IMR-90 (cell line): ENCODE data around the gene TMEM179. TPM values are rescaled to one million over a fixed set of nuclear protein-coding genes. Genes with fewer than 3 reads are reported as not detected.

Source experiments
- ATAC-seq: fragments of 200-7000 bp; cut with Tn5 transposase; 2 replicates; pipeline ENCODE4 v1.9.1; 2020; ENCODE audit warnings: low read depth, mild to moderate bottlenecking, moderate library complexity
- BruUV-seq: library from RNA; stranded (reverse); fragments of 400-500 nt; replicated peaks from 2 replicates; lab custom pipeline; 2021; lab: Mats Ljungman, UMichigan
- CTCF ChIA-PET: fragments of 300-600 bp; formaldehyde crosslinking; extraction: SDS; loops from one replicate; lab custom pipeline; 2021; ENCODE audit warnings: antibody characterized with exemption; lab: Yijun Ruan, JAX
- POLR2A ChIA-PET: fragments of 300-600 bp; sonication (Branson Sonifier 250); formaldehyde crosslinking; loops from one replicate; lab custom pipeline; 2022; ENCODE audit warnings: antibody characterized with exemption; ENCODE audit not compliant: unreplicated experiment; lab: Charles Lee
- DNase-seq: peaks from one replicate; pipeline ENCODE4 v3.0.0; 2013
- H2AFZ ChIP-seq: replicated peaks from 2 replicates; pipeline ENCODE3; 2013; ENCODE audit warnings: low read length, mild to moderate bottlenecking; ENCODE audit not compliant: poor library complexity
- H2AK5ac ChIP-seq: 2 replicates; pipeline ENCODE4 v1.6.1; 2013; ENCODE audit warnings: low read depth, low read length, inconsistent platforms
- H2AK9ac ChIP-seq: replicated peaks from 2 replicates; pipeline ENCODE3; 2013; ENCODE audit warnings: mild to moderate bottlenecking, low read depth, low read length, moderate library complexity; ENCODE audit not compliant: poor library complexity
- H2BK120ac ChIP-seq: 2 replicates; pipeline ENCODE4 v1.6.1; 2013; ENCODE audit warnings: low read depth, low read length, inconsistent platforms
- H2BK15ac ChIP-seq: 3 replicates; pipeline ENCODE4 v1.6.1; 2013; ENCODE audit warnings: low read depth, low read length, inconsistent platforms
- H2BK20ac ChIP-seq: 2 replicates; pipeline ENCODE4 v1.6.1; 2013; ENCODE audit warnings: low read depth, mild to moderate bottlenecking, inconsistent platforms, low read length, moderate library complexity
- H2BK5ac ChIP-seq: 2 replicates; pipeline ENCODE4 v1.6.1; 2013; ENCODE audit warnings: mild to moderate bottlenecking, low read depth, low read length, inconsistent platforms; ENCODE audit not compliant: poor library complexity, severe bottlenecking
- H3K14ac ChIP-seq: replicated peaks from 2 replicates; pipeline ENCODE4 v1.6.1; 2013; ENCODE audit warnings: low read depth, low read length, inconsistent platforms
- H3K18ac ChIP-seq: 2 replicates; pipeline ENCODE4 v1.6.1; 2013; ENCODE audit warnings: low read depth, low read length, control low read depth
- H3K23ac ChIP-seq: 2 replicates; pipeline ENCODE4 v1.6.1; 2013; ENCODE audit warnings: low read depth, low read length, inconsistent platforms
- H3K27ac ChIP-seq: 2 replicates; pipeline ENCODE4 v1.5.1; 2013; ENCODE audit warnings: mild to moderate bottlenecking, control low read depth, low read length; ENCODE audit not compliant: insufficient read depth
- H3K27me3 ChIP-seq: 2 replicates; pipeline ENCODE4 v1.6.1; 2013; ENCODE audit warnings: low read length; ENCODE audit not compliant: control insufficient read depth, insufficient read depth
- H3K36me3 ChIP-seq: 2 replicates; pipeline ENCODE4 v1.6.1; 2013; ENCODE audit warnings: low read length, mixed read lengths; ENCODE audit not compliant: control insufficient read depth, insufficient read depth
- H3K4ac ChIP-seq: 2 replicates; pipeline ENCODE4 v1.6.1; 2013; ENCODE audit warnings: low read depth, low read length, inconsistent platforms
- H3K4me1 ChIP-seq: 2 replicates; pipeline ENCODE4 v1.6.1; 2013; ENCODE audit warnings: low read length, mixed read lengths; ENCODE audit not compliant: control insufficient read depth, insufficient read depth
- H3K4me2 ChIP-seq: 2 replicates; pipeline ENCODE4 v1.6.1; 2013; ENCODE audit warnings: low read depth, mild to moderate bottlenecking, control low read depth, low read length, moderate library complexity
- H3K4me3 ChIP-seq: 2 replicates; pipeline ENCODE4 v1.5.1; 2013; ENCODE audit warnings: low read depth, mild to moderate bottlenecking, control low read depth, low read length, moderate library complexity; ENCODE audit not compliant: insufficient read depth
- H3K56ac ChIP-seq: 2 replicates; pipeline ENCODE4 v1.6.1; 2013; ENCODE audit warnings: low read length, inconsistent platforms; ENCODE audit not compliant: insufficient read depth; ENCODE audit errors: extremely low read depth
- H3K79me1 ChIP-seq, 2 experiments: 2 replicates each; pipeline ENCODE4 v1.6.1; 2013; ENCODE audit warnings: low read length in 2 of 2, inconsistent platforms in 1 of 2, low read depth in 1 of 2
- H3K9ac ChIP-seq: 2 replicates; pipeline ENCODE4 v1.6.1; 2013; ENCODE audit warnings: low read depth, low read length, control low read depth
- H3K9me1 ChIP-seq: 2 replicates; pipeline ENCODE4 v1.6.1; 2013; ENCODE audit warnings: low read length, inconsistent platforms; ENCODE audit not compliant: insufficient read depth
- H3K9me3 ChIP-seq: 2 replicates; pipeline ENCODE4 v1.6.1; 2013; ENCODE audit warnings: low read length; ENCODE audit not compliant: control insufficient read depth, insufficient read depth
- H4K20me1 ChIP-seq: 2 replicates; pipeline ENCODE4 v1.6.1; 2013; ENCODE audit warnings: low read length, inconsistent platforms; ENCODE audit not compliant: insufficient read depth
- H4K5ac ChIP-seq: 2 replicates; pipeline ENCODE4 v1.6.1; 2013; ENCODE audit warnings: mild to moderate bottlenecking, low read depth, low read length, control low read depth
- H4K8ac ChIP-seq, 2 experiments: 2 replicates each; pipeline ENCODE4 v1.6.1; 2013; ENCODE audit warnings: low read depth in 2 of 2, low read length in 2 of 2, control low read depth in 1 of 2, inconsistent platforms in 1 of 2
- H4K91ac ChIP-seq: 2 replicates; pipeline ENCODE4 v1.6.1; 2013; ENCODE audit warnings: low read depth, low read length, inconsistent platforms; ENCODE audit not compliant: insufficient read depth
- BHLHE40 ChIP-seq: fragments of 150-350 bp; IDR thresholded peaks from 2 replicates; pipeline ENCODE4 v1.6.1; 2016; ENCODE audit warnings: mild to moderate bottlenecking, low read depth, low read length
- CTCF ChIP-seq: conservative IDR thresholded peaks from 2 replicates; pipeline ENCODE4 v1.5.1; 2012; ENCODE audit warnings: mild to moderate bottlenecking, low read depth, low read length, improper control_type of control experiment
- WGBS, 2 experiments: methylation state at CpG; one replicate each; pipeline versions ENCODE4 v1.1.5 to v1.1.7; 2013; ENCODE audit warnings: missing lambda C conversion rate in 2 of 2; ENCODE audit not compliant: insufficient read length in 1 of 2; ENCODE audit errors: extremely low coverage in 2 of 2; 5-methylcytosine and 5-hydroxymethylcytosine counted together
- dilution Hi-C: fragments of 300-500 bp; cut with HindIII; formaldehyde crosslinking; loops from one replicate; pipeline ENCODE4 v1.14.3; 2018; ENCODE audit warnings: low sequenced_read_pairs; ENCODE audit not compliant: unreplicated experiment
- in situ Hi-C: fragments of 300-500 bp; cut with MboI; formaldehyde crosslinking; loops from 3 replicates; pipeline ENCODE4 v1.14.3; 2019; ENCODE audit warnings: low sequenced_read_pairs, inconsistent platforms, mixed read lengths
- intact Hi-C: fragments of 100-400 bp; cut with micrococcal nuclease; formaldehyde crosslinking; loops from 2 replicates; pipeline ENCODE4 v1.10.0; 2022
- polyA plus RNA-seq, 3 experiments: library from polyadenylated mRNA; depleted of rRNA; stranded (reverse); fragments of >200 nt; gene quantifications; 2 replicates each; pipeline ENCODE4 v1.2.3, GENCODE V29; 2012; ENCODE audit warnings: low replicate concordance in 1 of 3
- total RNA-seq: library from RNA; depleted of rRNA; stranded (reverse); fragments of >200 nt; gene quantifications from 2 replicates; pipeline ENCODE4 v1.2.3, GENCODE V29; 2012

TMEM179 gene
- total and polyA plus RNA-seq, 2 of the 4 experiments (the other 2 are of a cell fraction), result not detected

GRCh38 chr14:104600805-104601204, 3.8 kb downstream of the TMEM179 start:
- Histone ChIP-seq H4K91ac (no peak overlapping the region), H3K79me1 (no peaks in the 10 kb centered on the region), H3K4me2 (no peak overlapping the region), H3K9me3 (no peaks in the 10 kb centered on the region), H2BK20ac (no peak overlapping the region), H3K23ac (no peak overlapping the region), H2BK15ac (no peak overlapping the region), H2AK9ac (no peak overlapping the region), H2AFZ (no peak overlapping the region), H3K4me3 (no peak overlapping the region), H3K4ac (no peak overlapping the region), H3K27ac (no peak overlapping the region), H3K9me1 (no peaks in the 10 kb centered on the region), H4K5ac (no peak overlapping the region), H3K56ac (no peak overlapping the region), H3K27me3 (peaks cover 19% of the 10 kb centered on the region), H4K20me1 (no peaks in the 10 kb centered on the region), H2AK5ac (no peak overlapping the region), H3K36me3 (no peaks in the 10 kb centered on the region), H4K8ac (no peak overlapping the region), H3K9ac (no peak overlapping the region), H3K18ac (no peak overlapping the region), H3K14ac (no peak overlapping the region), H2BK120ac (no peak overlapping the region), H2BK5ac (no peak overlapping the region), H3K4me1 (no peaks in the 10 kb centered on the region)
- no TSS peak for BruUV-seq
- in situ Hi-C loops, result no loop called here
- WGBS, 2 experiments, result 63% methylated on average over 5 of the region's 8 CpGs; no CpG with 5 or more reads in 1 of the 2 experiments
- ChIA-PET CTCF (no interaction called here), POLR2A (interaction anchor here (0.7 kb wide), 1 partner anchor 486 kb away, joined by 6 read pairs; no protein-coding TSS in a partner anchor)
- dilution Hi-C loops, result no loop called here
- TF ChIP-seq BHLHE40, result no peak
- no peak for TF ChIP-seq CTCF
- intact Hi-C loops, result no loop called here
- ATAC-seq (no peak), DNase-seq (no peak)
